Uterus (tissue), 4 donors: ENCODE measurements around the gene RGS8. TPM values are rescaled to one million over a fixed set of nuclear protein-coding genes. Genes with fewer than 3 reads are reported as not detected.
A peak's percentile ranks its signal among the peaks of the same experiment; 100 is the strongest.
"Not testable (repeated sequence)": the region's sequence is repeated elsewhere in the genome, so short reads cannot be mapped to it uniquely, and the experiment has no call there.

Source experiments
- DNase-seq, 2 donors: peaks; one replicate each; pipeline ENCODE4 v3.0.0-alpha.2; 2019 to 2020
- H3K27ac ChIP-seq, 2 donors: fragments of 200-600 bp; sonication (generic); 1 replicate in 1 of 2; 2 replicates in 1 of 2; pipeline ENCODE4 v1.5.1; 2016 to 2018
- H3K27me3 ChIP-seq, 2 donors: fragments of 200-600 bp; sonication (generic); one replicate each; pipeline ENCODE4 v1.5.1; 2018 to 2019; ENCODE audit warnings: control low read depth in 1 of 2
- H3K36me3 ChIP-seq, 2 donors: fragments of 200-600 bp; sonication (generic); one replicate each; pipeline ENCODE4 v1.5.1; 2019; ENCODE audit warnings: control low read depth in 1 of 2
- H3K4me1 ChIP-seq, 2 donors: fragments of 200-600 bp; sonication (generic); one replicate each; pipeline ENCODE4 v1.5.1; 2018 to 2019; ENCODE audit warnings: control low read depth in 1 of 2
- H3K4me3 ChIP-seq, 2 donors: fragments of 200-600 bp; sonication (generic); 1 replicate in 1 of 2; 2 replicates in 1 of 2; pipeline ENCODE4 v1.5.1; 2018 to 2019; ENCODE audit warnings: mild to moderate bottlenecking in 1 of 2
- H3K9me3 ChIP-seq, 2 donors: fragments of 200-600 bp; sonication (generic); one replicate each; pipeline ENCODE4 v1.5.1; 2019; ENCODE audit warnings: control low read depth in 1 of 2
- CTCF ChIP-seq, 4 experiments: fragments of 200-600 bp in 2 of 4; fragments of 450-650 bp in 2 of 4; sonication (generic) in 2 of 4; IDR thresholded peaks; one replicate each; pipeline ENCODE4 v1.5.1; 2016 to 2019; ENCODE audit warnings: antibody characterized with exemption in 4 of 4, mild to moderate bottlenecking in 2 of 4, moderate library complexity in 1 of 4
- POLR2A ChIP-seq, 2 donors: fragments of 450-650 bp; IDR thresholded peaks; one replicate each; pipeline ENCODE4 v1.6.1; 2016; ENCODE audit warnings: antibody characterized with exemption in 2 of 2, mild to moderate bottlenecking in 1 of 2, moderate library complexity in 1 of 2
- intact Hi-C: fragments of 100-400 bp; cut with DNase I; formaldehyde crosslinking; loops from one replicate; pipeline ENCODE4 v1.15.1; 2023; ENCODE audit warnings: low total_unique reads
- total RNA-seq, 4 donors: library from RNA; depleted of rRNA in 3 of 4; stranded (reverse); fragments of >200 nt in 3 of 4; gene quantifications; one replicate each; pipeline versions ENCODE4 v1.1.0 to v1.2.4, GENCODE V29; 2014 to 2023
- donor health status: DM: yes; HTN: yes; CAD: no.

RGS8 gene
- total RNA-seq, 4 donors from 2014 or later, result not detected

DNA sequence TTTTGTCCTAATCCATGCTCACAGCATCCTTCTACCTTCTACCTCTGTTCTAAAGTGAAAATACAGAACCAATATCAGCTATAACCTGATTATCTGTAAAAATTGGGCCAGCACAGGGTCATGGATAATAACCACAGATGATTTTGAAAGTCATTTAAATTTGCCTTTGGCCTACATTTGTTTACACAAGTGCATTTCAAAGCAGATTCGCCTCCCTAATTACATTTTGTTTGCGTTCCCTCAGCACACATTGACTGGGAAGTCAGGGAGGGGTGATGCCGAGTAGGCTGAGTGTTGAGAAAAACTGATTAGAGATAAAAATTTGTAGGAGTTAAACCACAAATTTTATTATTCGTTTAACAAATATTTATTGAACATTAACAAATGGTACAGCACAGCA is 19.2 kb upstream of the RGS8 start:
- H3K9me3 ChIP-seq, result no peaks in the 10 kb centered on the region
- H3K36me3 ChIP-seq, result no peaks in the 10 kb centered on the region
- H3K27me3 ChIP-seq, result no peaks in the 10 kb centered on the region
- H3K4me3 ChIP-seq, result no peak overlapping the region
- no peaks in the 10 kb centered on the region for H3K4me1 ChIP-seq
- intact Hi-C loops, result no loop called here
- no peak for DNase-seq
- H3K27ac ChIP-seq, result no peak overlapping the region
- TF ChIP-seq POLR2A (IDR thresholded peaks at IDR 0.05) (no peak), CTCF (IDR thresholded peaks at IDR 0.05) (no peak)

DNA sequence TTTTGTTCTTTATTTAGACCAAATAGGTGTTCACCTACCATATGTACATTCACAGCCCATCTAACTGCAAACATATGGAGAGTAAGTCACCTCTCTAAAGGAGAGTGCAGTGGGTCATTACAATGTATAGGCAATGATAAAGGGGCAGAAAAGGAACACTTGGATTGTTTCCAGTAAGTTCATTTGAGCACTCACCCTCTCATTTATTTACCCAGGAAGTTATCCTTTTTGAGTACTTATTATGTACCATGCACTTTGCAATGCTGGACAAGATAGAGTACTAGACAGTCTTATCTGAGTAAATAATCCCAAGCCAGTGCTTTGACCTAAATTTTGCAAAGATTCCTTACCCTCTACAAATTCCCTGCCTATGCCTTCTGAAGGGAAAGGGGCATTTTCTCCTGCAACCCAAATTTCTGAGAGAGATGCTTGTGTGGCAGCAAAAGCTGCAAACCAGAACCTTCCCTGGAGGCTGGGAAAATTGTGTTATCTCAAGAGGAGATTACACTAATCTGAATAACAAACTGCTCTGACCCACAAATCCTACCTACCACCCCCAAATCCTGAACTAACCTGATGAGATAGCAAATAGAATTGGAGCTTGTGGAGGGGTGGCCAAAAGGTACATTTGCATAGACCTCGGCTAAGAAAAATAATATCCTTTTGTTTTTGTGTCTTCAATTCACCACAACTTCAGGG is 18.6 kb upstream of the RGS8 start:
- DNase-seq, result no peak
- TF ChIP-seq CTCF (IDR thresholded peaks at IDR 0.05), result no peak
- TF ChIP-seq POLR2A (IDR thresholded peaks at IDR 0.05), result no peak
- no peaks in the 10 kb centered on the region for H3K4me1 ChIP-seq
- H3K27me3 ChIP-seq, result no peaks in the 10 kb centered on the region
- no peaks in the 10 kb centered on the region for H3K9me3 ChIP-seq
- no peak overlapping the region for H3K27ac ChIP-seq
- H3K4me3 ChIP-seq, result no peak overlapping the region
- intact Hi-C loops, result no loop called here
- H3K36me3 ChIP-seq, result no peaks in the 10 kb centered on the region

DNA sequence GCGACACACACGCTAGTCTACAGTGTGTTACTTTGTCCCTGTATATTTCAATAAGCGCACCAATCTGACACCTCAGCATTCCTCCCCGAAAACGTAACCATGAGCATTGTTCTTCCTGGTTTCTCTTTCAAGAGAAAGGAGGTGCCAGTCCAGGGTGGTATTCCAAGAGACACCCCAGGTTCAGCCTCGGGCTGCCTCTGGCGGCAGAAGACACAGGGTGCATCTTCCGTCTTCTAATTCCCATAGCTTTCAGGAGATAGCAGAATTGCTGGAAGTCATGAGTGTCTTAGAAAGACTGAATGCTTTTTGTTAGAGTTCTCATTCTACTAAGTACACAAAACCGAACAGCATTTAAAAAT is 15.9 kb upstream of the RGS8 start:
- no peak for DNase-seq
- Histone ChIP-seq H3K27me3 (no peaks in the 10 kb centered on the region), H3K27ac (no peak overlapping the region), H3K4me1 (no peaks in the 10 kb centered on the region), H3K9me3 (no peaks in the 10 kb centered on the region), H3K4me3 (no peak overlapping the region), H3K36me3 (no peaks in the 10 kb centered on the region)
- intact Hi-C loops, result no loop called here
- no peak for TF ChIP-seq POLR2A (IDR thresholded peaks at IDR 0.05)
- TF ChIP-seq CTCF (IDR thresholded peaks at IDR 0.05), result no peak

GRCh38 chr1:182699393-182700350 is 15.3 kb upstream of the RGS8 start:
- H3K9me3 ChIP-seq, result no peaks in the 10 kb centered on the region
- TF ChIP-seq CTCF (IDR thresholded peaks at IDR 0.05) (no peak), POLR2A (IDR thresholded peaks at IDR 0.05) (no peak)
- intact Hi-C loops, result no loop called here
- no peak overlapping the region for H3K27ac ChIP-seq
- no peaks in the 10 kb centered on the region for H3K4me1 ChIP-seq
- no peaks in the 10 kb centered on the region for H3K27me3 ChIP-seq
- peak in 1 of 2 donors; percentile 30 for DNase-seq
- no peak overlapping the region for H3K4me3 ChIP-seq
- no peaks in the 10 kb centered on the region for H3K36me3 ChIP-seq

DNA sequence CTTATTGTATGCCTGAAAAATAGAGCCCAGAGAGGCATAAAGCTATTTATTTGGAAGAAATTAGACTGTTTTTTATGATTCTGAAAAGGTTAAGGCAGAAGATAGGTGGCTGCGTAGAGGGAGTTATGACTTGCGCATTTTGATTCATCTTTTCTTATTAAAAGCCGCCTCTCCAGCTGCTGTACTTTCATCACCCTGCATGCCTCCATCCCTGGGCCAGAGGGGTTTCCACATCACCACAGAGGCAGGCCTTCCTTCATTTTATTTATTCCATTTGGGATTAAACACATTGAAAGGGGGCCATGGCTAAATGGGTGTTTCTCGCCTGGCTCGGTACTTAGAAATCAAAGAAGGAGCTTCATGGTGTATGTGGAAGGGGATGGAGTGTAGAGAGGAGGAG is 14.6 kb upstream of the RGS8 start:
- H3K4me1 ChIP-seq, result no peaks in the 10 kb centered on the region
- H3K27ac ChIP-seq, result no peak overlapping the region
- no peaks in the 10 kb centered on the region for H3K9me3 ChIP-seq
- H3K36me3 ChIP-seq, result no peaks in the 10 kb centered on the region
- intact Hi-C loops, result no loop called here
- H3K27me3 ChIP-seq, result no peaks in the 10 kb centered on the region
- no peak overlapping the region for H3K4me3 ChIP-seq
- DNase-seq, result no peak
- TF ChIP-seq POLR2A (IDR thresholded peaks at IDR 0.05) (no peak), CTCF (IDR thresholded peaks at IDR 0.05) (no peak)

GRCh38 chr1:182693139-182693538 is 8.8 kb upstream of the RGS8 start:
- H3K36me3 ChIP-seq, H3K27ac ChIP-seq, H3K4me1 ChIP-seq, intact Hi-C loops, H3K4me3 ChIP-seq, H3K9me3 ChIP-seq, H3K27me3 ChIP-seq, DNase-seq: not testable (repeated sequence)
